ENCODE results near the gene ISL2.

Gene ISL2

DNA sequence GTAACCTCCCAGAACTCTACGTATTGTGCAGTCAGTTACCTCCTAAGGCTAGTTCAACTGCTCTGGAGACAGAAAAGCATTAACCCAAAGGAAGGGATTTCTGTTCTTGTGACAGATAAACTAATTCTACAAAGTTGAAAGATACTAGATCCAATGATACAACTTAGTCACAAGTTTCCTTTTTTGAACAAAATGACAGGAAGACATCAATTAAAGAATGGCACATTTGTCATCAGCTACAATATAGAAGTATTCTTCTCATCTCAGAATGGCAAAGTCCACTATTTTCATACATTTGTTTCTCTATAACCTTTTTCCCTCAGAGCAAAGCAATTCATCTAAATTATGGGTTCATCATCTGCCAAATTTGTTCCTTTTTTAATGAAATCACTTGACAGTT is 43.7 kb downstream of the ISL2 start:
- DNase-seq = no peak

DNA sequence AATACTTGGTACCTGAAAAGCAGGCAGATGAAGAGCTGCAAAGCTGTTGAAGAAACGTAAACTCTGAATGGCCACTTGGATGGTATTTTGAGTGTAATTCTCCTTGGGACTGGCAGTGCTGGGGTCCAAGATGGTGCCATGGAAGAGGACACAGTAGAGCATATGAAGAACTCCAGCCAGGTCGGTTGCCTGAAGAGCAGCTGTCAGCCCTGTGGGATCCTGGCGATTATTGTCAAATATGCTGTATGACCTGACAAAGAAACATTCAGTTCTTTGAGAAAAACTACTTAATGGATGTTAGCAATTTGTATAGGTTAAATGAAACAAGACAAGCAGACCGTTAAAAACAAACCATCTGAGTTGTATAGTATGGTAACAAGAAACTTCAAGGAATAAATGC is 44.8 kb downstream of the ISL2 start:
- DNase-seq = no peak

DNA sequence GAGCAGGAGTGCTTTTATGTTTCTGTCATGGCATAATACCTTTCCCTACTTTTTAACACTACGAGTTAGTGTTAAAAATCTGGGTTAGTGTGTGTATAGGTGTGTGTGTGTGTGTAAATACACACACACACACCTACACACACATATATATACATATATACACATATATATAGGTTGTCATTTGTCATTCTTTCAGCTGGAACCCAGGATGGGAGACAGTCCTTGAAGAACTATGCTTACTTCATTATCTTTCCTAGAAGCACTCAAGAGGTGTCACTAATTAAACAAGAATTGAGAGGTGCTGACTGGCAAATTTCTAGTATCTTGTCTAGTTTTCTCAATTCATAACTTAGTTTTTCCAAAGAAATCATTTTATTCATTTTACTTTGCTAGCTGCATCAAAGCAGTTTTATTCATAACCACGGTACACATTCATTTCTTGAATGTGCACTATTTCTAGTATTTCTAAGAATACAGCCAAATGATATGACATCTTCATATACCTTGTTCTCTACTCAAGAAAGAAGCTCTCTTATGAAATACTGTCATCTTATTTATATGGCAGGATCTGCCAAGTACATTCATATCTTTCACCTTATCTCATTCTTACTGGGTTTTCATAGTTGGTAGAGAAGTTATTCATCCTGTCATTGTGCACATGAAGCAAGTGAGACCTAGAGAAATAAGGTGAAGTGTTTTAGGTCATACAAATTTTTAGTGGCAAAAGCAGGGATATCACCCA is 46.6 kb downstream of the ISL2 start:
- DNase-seq = no peak

DNA sequence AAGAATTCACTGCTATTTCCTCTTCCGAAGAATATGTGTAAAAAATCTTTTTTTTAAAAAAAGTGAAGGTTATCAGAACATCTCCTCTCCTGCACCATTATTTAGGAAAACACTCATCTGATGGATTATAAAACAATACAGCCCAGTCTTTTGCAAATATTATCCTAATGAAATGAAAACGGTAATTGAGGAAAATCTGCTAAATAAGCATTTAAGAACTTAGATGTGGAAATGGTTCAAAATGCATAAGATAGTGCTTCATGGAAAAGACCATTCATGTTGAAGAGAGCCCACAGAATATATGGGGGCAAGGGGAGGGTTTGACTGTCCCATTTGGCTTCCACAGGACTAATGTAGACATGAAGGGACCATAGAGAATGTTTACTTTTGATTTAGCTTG is 47.8 kb downstream of the ISL2 start:
- no peak for DNase-seq

DNA sequence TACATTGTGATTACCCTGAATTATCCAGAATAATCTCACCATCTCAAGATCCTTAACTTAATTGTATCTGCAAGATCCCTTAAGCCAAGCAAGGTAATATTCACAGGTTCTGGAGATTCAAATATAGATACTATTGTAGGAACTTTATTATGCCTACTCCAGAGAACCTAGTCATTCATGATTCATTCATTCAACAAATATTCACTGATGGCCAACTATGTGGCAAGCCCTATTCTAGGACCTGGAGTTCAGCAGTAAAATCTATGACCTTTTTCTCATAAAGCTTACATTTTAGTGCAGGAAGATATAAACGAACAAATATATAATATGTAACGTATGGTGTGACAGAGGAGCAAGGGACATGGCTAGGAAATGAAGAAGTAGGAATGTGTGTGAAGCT is 49.6 kb downstream of the ISL2 start:
- DNase-seq = no peak

DNA sequence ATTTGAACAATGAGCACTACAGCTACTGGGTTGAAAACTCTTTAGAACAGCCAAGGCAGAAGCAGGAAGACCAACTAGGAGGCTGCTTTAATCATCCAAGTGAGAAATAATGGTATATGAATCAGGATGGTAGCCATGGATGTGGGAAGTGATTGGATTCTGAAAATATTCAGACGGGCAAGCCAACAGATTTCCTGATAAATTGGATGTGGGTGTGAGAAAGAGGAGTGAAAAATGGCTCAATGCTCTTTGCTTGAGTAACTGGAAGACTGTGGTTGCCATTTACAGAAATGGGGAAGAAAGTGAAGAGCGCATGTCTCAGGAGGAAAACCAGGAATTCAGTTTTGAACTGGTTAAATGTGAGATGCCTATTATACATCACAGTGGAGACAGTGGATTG is 50.4 kb downstream of the ISL2 start:
- DNase-seq = no peak

DNA sequence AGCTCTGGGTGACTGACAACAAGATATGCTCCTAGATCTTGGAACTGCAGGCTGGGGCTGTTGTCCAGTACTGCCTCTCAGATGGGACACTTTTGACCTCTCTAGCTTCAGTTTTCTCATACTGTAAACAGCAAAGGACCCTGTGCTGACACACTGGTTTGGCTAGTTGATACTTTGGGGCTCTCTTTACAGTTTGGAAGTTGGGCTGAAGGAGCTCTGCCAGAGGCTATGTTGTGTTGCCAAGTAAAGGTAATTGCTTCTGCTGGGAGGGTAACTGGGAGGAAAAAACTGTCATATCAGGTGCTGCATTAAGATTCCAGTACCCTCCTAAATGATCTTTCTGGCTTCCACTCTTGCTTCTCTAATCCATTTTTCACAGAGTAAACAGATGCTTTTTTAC is 54.0 kb downstream of the ISL2 start:
- DNase-seq = no peak

DNA sequence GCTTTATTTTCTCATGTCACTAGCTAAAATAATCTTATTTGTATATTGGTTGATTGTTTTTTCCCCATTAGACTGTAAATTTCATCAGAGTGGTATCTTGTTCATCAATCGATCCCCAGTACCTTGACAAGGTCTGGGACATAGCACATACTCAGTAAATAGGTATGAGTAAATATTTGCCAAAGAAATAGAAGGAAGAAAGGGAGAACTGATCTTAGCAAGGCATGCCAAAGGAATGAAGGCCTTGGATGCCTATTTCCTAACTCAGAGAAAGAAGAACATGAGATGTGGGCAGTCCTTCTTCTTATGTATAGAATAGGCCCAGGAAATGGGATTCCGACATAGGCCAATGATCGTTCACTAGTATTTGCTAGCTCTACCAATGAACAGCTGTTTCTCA is 54.7 kb downstream of the ISL2 start:
- no peak for DNase-seq

DNA sequence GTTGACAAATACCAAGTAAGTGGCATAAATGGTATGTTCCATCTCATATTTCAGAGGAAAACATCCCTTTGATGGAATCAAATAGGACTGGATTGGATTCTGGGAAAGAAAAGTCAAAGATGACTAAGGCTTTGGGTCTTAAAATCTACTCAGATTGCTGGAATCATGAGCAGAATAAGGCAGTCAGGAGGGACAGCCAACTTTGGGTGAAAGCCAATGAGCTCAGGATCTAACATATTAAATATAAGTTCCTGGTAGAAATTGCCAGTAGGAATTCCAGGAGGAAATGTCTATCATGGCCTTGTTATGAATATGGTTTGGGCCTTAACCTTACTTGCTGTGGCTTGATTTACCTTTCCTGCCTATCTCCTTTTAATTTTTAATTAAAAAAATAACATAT is 55.3 kb downstream of the ISL2 start:
- no peak for DNase-seq

Measured in activated CD4-positive, alpha-beta T cell treated with anti-CD3 and anti-CD28 coated beads, Interleukin-2, amount 50 U/mL, for 4 hours (primary cell).